Measurements from ENCODE around the gene RENBP. TPM values are rescaled to one million over a fixed set of nuclear protein-coding genes. Genes with fewer than 3 reads are reported as not detected.
A peak's percentile ranks its signal among the peaks of the same experiment; 100 is the strongest.

The RENBP gene
- total and polyA plus RNA-seq, 9 donors, result 0.80 to 4.9 (median 2.5) TPM

GRCh38 chrX:153948847-153949805 is 4.7 kb upstream of the RENBP start:
- Histone ChIP-seq H3K36me3 (no peaks in the 10 kb centered on the region), H3K27ac (peak overlapping the region in 1 of 2 donors; percentile 6), H3K4me1 (ENCODE audit: insufficient read depth) (peaks cover 4% of the 10 kb centered on the region), H3K27me3 (no peaks in the 10 kb centered on the region), H3K9me3 (no peaks in the 10 kb centered on the region), H3K4me3 (no peak overlapping the region)
- 68 to 76% (median 71%) methylated on average over 30 of the region's 30 CpGs for WGBS, 3 donors
- intact Hi-C loops (cut with DNase I), result loop anchor here in 2 of 4 donors (10.0 kb wide), 2 partner anchors 344 to 984 kb away; no protein-coding TSS in a partner anchor
- peak in 1 of 5 donors; percentile 55 for DNase-seq
- TF ChIP-seq CTCF (IDR thresholded peaks at IDR 0.05) (no peak), POLR2A (IDR thresholded peaks at IDR 0.05) (no peak), EP300 (IDR thresholded peaks at IDR 0.05) (no peak)

GRCh38 chrX:153948002-153948466 is 3.6 kb upstream of the RENBP start:
- TF ChIP-seq POLR2A (IDR thresholded peaks at IDR 0.05) (no peak), EP300 (IDR thresholded peaks at IDR 0.05) (no peak), CTCF (IDR thresholded peaks at IDR 0.05) (no peak)
- H3K9me3 ChIP-seq, result no peaks in the 10 kb centered on the region
- DNase-seq, result no peak
- intact Hi-C loops (cut with DNase I), result loop anchor here in 2 of 4 donors (10.0 kb wide), 2 partner anchors 343 to 983 kb away; no protein-coding TSS in a partner anchor
- H3K27me3 ChIP-seq, result no peaks in the 10 kb centered on the region
- WGBS, 3 donors, result 73 to 76% (median 74%) methylated on average over 10 of the region's 10 CpGs
- peaks cover 4% of the 10 kb centered on the region for H3K4me1 ChIP-seq (ENCODE audit: insufficient read depth)
- H3K36me3 ChIP-seq, result no peaks in the 10 kb centered on the region
- H3K27ac ChIP-seq, result no peak overlapping the region
- H3K4me3 ChIP-seq, result no peak overlapping the region

- H3K27ac ChIP-seq, result no peak overlapping the region
- DNase-seq, result peak; percentile 45 to 73 (median 57)
- WGBS, 3 donors, result 52 to 65% (median 59%) methylated on average over 19 of the region's 19 CpGs
Measured at GRCh38 chrX:153947009-153947769, 2.7 kb upstream of the RENBP start.

More at GRCh38 chrX:153947009-153947769, 2.7 kb upstream of the RENBP start:
- Histone ChIP-seq H3K9me3 (no peaks in the 10 kb centered on the region), H3K36me3 (no peaks in the 10 kb centered on the region), H3K4me1 (ENCODE audit: insufficient read depth) (peaks cover 4% of the 10 kb centered on the region), H3K4me3 (no peak overlapping the region), H3K27me3 (no peaks in the 10 kb centered on the region)
- TF ChIP-seq CTCF (IDR thresholded peaks at IDR 0.05) (peak in 2 of 3 donors; percentile 39), EP300 (IDR thresholded peaks at IDR 0.05) (no peak)
- intact Hi-C loops (cut with DNase I), result loop anchor here in 2 of 4 donors (10.0 kb wide), 2 partner anchors 342 to 982 kb away; no protein-coding TSS in a partner anchor
